Brain microvascular endothelial cell (primary cell): ENCODE results near the gene SLC7A11.

Experiments
- DNase-seq: peaks from one replicate; pipeline ENCODE4 v3.0.0-alpha.2; 2020
- H3K27ac ChIP-seq: fragments of 250-450 bp; sonication (Bioruptor Pico); 2 replicates; pipeline ENCODE4 v1.5.1; 2020; ENCODE audit warnings: mild to moderate bottlenecking, moderate library complexity
- H3K27me3 ChIP-seq: fragments of 250-450 bp; sonication (Bioruptor Pico); replicated peaks from 2 replicates; pipeline ENCODE4 v1.5.1; 2020; ENCODE audit warnings: mild to moderate bottlenecking
- H3K36me3 ChIP-seq: fragments of 250-450 bp; sonication (Bioruptor Pico); replicated peaks from 2 replicates; pipeline ENCODE4 v1.5.1; 2020; ENCODE audit warnings: mild to moderate bottlenecking
- H3K4me3 ChIP-seq: 2 replicates; pipeline ENCODE4 v1.5.1; 2011; ENCODE audit warnings: low read depth, mild to moderate bottlenecking, control low read depth, low read length, moderate library complexity
- CTCF ChIP-seq: IDR thresholded peaks from 2 replicates; pipeline ENCODE4 v1.5.1; 2011; ENCODE audit warnings: low read depth, mild to moderate bottlenecking, moderate library complexity, low read length, control low read depth, inconsistent platforms; ENCODE audit errors: missing control alignments
- in situ Hi-C: cut with HindIII; loops from 2 replicates; pipeline ENCODE4 v1.10.0; 2017; ENCODE audit warnings: low sequenced_read_pairs, low pct_ligation_motif_present

The SLC7A11 gene

GRCh38 chr4:138164208-138164607, 77.9 kb downstream of the SLC7A11 start:
- Histone ChIP-seq H3K27me3 (no peaks in the 10 kb centered on the region), H3K4me3 (no peak overlapping the region), H3K27ac (no peak overlapping the region), H3K36me3 (no peaks in the 10 kb centered on the region)
- TF ChIP-seq CTCF: no peak
- no peak for DNase-seq
- in situ Hi-C loops: no loop called here

GRCh38 chr4:138163171-138163570, 79.0 kb downstream of the SLC7A11 start:
- no peak overlapping the region for H3K4me3 ChIP-seq
- no peak for TF ChIP-seq CTCF
- no peaks in the 10 kb centered on the region for H3K27me3 ChIP-seq
- no peak overlapping the region for H3K27ac ChIP-seq
- in situ Hi-C loops: no loop called here
- H3K36me3 ChIP-seq: no peaks in the 10 kb centered on the region
- no peak for DNase-seq

GRCh38 chr4:138162259-138162658, 79.9 kb downstream of the SLC7A11 start:
- TF ChIP-seq CTCF: no peak
- H3K36me3 ChIP-seq: no peaks in the 10 kb centered on the region
- H3K27ac ChIP-seq: no peak overlapping the region
- no peak for DNase-seq
- no peaks in the 10 kb centered on the region for H3K27me3 ChIP-seq
- in situ Hi-C loops: no loop called here
- no peak overlapping the region for H3K4me3 ChIP-seq

GRCh38 chr4:138161351-138161750, 80.8 kb downstream of the SLC7A11 start:
- no peak overlapping the region for H3K27ac ChIP-seq
- in situ Hi-C loops: no loop called here
- H3K36me3 ChIP-seq: no peaks in the 10 kb centered on the region
- H3K4me3 ChIP-seq: no peak overlapping the region
- H3K27me3 ChIP-seq: no peaks in the 10 kb centered on the region
- TF ChIP-seq CTCF: no peak
- DNase-seq: no peak

GRCh38 chr4:138158746-138159297, 83.3 kb downstream of the SLC7A11 start:
- DNase-seq: peak; percentile 77
- H3K36me3 ChIP-seq: no peaks in the 10 kb centered on the region
- TF ChIP-seq CTCF: no peak
- no peak overlapping the region for H3K4me3 ChIP-seq
- peak overlapping the region; percentile 20 for H3K27ac ChIP-seq
- in situ Hi-C loops: no loop called here
- H3K27me3 ChIP-seq: no peaks in the 10 kb centered on the region

- no peak for TF ChIP-seq CTCF
- no peak overlapping the region for H3K27ac ChIP-seq
- no peaks in the 10 kb centered on the region for H3K36me3 ChIP-seq
- no peak overlapping the region for H3K4me3 ChIP-seq
- in situ Hi-C loops: no loop called here
- no peak for DNase-seq
- H3K27me3 ChIP-seq: no peaks in the 10 kb centered on the region
Observed at GRCh38 chr4:138140879-138141278, 101.3 kb downstream of the SLC7A11 start.
